Breast epithelium (tissue), 3 donors: ENCODE measurements around the gene CDO1.

ENCODE experiments used
- POLR2A ChIP-seq: fragments of 450-650 bp; IDR thresholded peaks from one replicate; pipeline ENCODE4 v1.6.1; 2016; ENCODE audit warnings: antibody characterized with exemption, mild to moderate bottlenecking, moderate library complexity
- POLR2AphosphoS5 ChIP-seq, 3 donors: sonication (generic); formaldehyde crosslinking; IDR thresholded peaks; one replicate each; pipeline ENCODE4 v1.6.1; 2017; ENCODE audit warnings: antibody characterized with exemption in 3 of 3
- TF ChIP-seq, protein P1 (sequence below), 3 donors: fragments of 450-650 bp; IDR thresholded peaks; one replicate each; pipeline ENCODE4 v1.5.1; 2016 to 2017; ENCODE audit warnings: antibody characterized with exemption in 3 of 3, mild to moderate bottlenecking in 3 of 3, moderate library complexity in 3 of 3

DNA sequence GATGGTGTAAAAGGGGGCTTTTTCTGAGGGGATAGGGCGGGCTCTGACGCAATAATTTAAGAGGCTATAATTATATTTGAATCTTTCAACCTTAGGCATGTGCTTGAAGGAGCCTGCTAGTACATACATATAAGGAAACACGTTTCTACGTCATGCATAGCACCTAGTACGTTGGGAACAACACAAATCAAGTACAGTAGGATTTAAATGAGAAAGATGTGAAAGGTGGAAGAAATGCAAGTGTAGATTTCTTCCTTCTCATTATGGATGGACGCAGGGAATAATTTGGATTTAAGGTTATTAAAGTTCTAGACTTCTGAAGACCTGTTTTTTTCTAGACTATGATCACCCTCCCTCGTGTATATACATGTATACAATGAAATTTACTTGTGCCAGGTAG is 927 bp upstream of the CDO1 start:
- TF ChIP-seq, protein P1, sequence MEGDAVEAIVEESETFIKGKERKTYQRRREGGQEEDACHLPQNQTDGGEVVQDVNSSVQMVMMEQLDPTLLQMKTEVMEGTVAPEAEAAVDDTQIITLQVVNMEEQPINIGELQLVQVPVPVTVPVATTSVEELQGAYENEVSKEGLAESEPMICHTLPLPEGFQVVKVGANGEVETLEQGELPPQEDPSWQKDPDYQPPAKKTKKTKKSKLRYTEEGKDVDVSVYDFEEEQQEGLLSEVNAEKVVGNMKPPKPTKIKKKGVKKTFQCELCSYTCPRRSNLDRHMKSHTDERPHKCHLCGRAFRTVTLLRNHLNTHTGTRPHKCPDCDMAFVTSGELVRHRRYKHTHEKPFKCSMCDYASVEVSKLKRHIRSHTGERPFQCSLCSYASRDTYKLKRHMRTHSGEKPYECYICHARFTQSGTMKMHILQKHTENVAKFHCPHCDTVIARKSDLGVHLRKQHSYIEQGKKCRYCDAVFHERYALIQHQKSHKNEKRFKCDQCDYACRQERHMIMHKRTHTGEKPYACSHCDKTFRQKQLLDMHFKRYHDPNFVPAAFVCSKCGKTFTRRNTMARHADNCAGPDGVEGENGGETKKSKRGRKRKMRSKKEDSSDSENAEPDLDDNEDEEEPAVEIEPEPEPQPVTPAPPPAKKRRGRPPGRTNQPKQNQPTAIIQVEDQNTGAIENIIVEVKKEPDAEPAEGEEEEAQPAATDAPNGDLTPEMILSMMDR (IDR thresholded peaks at IDR 0.05): no peak
- no peak for TF ChIP-seq POLR2A
- TF ChIP-seq POLR2AphosphoS5 (IDR thresholded peaks at IDR 0.05): no peak
